HG02840 (cell line): ENCODE data around the gene ENTPD2.
"Not testable (repeated sequence)": the region's sequence is repeated elsewhere in the genome, so short reads cannot be mapped to it uniquely, and the experiment has no call there.

Source experiments
- ATAC-seq: cut with Tn5 transposase; IDR thresholded peaks from one replicate; pipeline ENCODE4 v1.9.1; 2021; ENCODE audit warnings: mild to moderate bottlenecking, moderate library complexity, moderate number of reproducible peaks; ENCODE audit not compliant: unreplicated experiment, low FRiP score

ENTPD2 gene

DNA sequence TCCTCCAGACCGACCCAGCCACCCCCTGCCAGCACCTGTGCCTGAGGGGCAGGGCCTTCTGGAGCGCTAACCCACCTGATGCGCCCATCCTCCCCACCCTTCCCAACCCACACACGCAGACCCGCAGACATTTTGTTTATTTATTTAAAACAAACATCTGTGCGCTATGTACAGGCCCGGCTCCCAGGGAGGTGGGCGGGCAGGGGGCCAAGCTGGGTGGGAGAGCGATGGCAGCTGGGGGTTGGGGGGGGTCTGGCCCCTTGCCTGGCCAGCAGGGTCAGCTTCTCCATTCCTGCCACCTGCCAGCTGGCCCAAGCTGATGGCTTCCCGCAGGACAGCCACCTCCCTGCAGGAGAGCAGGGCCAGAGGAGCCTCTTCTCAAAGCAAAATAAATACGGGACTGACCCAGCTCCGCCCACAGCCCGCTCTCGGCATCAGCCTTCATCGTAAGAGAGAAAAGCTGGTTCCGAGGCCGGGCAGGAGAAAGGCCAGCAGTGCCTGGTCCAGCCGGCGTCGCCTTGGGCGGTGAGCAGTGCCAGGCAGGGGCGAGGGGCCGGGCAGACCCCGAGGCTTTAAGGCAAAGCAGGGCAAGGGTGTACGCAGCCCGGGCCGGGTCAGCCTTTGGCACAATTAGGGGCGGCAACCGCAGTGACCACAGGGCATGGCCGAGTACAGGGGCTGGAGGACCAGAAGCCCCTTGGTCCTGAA lies 46.6 kb downstream of the ENTPD2 start:
- no peak for ATAC-seq

DNA sequence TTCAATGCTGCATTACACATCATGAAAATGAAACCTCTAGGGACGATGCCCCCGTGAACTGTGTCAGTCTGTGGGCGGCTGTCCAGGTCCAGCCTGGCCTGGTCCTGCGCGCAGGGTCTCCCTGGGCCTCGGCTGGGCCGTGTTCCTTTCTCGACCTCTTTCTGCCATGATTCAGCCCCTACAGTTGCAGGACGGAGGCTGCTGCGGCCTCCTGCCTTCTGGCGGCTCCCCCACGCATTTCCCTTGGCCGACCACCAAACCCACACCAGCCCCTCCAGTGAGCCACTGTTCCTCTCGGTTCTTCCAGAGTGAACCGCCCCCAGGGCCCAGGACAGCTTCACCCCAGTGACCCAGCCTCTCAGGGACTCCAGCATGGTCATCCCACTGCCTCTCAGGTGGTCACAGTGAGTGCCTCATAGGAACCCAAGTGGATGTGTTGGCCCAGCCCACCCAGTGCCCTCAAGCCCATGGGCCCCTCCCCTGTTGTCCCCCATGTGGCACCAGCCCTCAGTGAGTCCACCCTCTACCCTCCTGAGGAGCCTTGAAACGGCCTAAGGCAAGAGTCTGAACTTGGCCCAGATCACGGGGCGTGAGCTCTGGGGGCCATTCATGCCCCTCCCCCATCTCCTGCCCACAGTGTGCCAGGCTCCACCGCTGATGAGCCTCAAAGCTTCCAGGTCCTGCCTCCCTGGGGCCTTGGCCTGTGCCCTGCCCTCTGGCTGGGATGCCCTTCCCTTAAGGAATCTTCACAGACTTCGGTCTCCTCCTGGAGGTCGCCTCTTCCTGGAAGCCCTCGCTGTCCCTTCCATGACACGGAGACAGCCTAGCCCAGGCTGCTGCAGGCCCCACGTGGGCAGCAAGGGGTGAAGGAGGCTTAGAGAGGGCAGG lies 47.5 kb downstream of the ENTPD2 start:
- no peak for ATAC-seq

DNA sequence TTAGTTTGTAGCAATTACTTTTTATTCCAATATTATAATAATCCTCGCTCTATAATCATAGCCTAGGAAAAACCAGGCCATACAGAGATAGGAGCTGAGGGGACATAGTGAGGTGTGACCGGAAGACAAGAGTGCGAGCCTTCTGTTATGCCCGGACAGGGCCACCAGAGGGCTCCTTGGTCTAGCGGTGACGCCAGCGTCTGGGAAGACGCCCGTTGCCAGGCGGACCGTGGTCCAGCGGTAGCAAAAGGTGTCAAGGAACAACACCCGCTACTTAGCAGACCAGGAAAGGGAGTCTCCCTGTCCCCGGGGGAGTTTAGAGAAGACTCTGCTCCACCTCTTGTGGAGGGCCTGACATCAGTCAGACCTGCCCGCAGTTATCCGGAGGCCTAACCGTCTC lies 49.6 kb downstream of the ENTPD2 start:
- ATAC-seq, result not testable (repeated sequence)

DNA sequence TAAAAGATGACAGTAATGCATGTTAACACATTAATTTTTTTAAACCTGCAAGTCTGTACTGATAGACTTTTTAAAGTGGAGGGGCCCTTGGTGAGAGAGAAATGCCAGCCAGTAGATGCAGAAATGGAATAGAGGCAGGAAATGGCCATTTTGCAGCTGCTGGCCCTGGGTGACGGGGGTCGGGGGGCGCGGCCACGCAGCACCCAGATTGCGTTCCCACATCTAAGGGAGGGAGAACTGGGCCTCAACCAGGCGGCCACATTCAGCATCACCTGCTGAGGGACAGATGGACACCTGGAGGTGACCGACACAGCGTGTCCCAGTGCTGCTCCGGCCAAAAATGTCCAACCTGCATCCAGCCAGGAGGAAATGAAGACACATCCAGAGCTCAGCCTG lies 51.2 kb downstream of the ENTPD2 start:
- no peak for ATAC-seq

DNA sequence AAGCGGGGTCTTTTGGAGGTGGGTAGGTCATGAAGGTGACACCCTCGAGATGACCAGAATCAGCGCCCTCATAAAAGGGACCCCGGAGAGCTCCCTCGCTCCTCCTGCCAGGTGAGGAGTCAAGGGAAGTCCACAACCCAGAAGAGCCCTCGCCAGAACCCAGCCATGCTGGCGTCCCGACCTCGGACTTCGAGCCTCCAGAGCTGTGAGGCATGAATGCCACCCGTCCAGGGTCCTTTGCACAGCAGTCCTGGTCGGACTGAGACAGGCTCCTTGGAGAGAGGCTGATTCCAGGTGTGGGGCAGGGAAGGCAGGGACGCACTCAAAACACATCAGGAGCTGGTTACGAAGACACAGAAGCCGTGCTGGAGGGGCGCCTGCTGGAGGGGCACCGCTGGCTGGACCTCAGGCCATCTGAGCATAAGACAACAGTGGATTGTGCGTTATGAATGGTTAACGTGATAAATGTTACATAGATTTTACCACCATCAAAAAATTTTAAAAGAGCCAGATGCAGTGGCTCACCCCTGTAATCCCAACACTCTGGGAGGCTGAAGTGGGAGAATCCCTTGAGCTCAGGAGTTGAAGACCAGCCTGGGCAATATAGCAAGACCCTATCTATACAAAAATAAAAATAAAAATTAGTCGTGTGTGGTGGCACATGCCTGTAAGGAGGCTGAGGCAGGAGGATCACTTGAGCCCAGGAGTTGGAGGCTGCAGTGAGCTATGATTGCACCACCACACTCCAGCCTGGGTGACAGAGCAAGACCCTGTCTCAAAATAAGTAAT lies 51.8 kb downstream of the ENTPD2 start:
- ATAC-seq, result no peak

DNA sequence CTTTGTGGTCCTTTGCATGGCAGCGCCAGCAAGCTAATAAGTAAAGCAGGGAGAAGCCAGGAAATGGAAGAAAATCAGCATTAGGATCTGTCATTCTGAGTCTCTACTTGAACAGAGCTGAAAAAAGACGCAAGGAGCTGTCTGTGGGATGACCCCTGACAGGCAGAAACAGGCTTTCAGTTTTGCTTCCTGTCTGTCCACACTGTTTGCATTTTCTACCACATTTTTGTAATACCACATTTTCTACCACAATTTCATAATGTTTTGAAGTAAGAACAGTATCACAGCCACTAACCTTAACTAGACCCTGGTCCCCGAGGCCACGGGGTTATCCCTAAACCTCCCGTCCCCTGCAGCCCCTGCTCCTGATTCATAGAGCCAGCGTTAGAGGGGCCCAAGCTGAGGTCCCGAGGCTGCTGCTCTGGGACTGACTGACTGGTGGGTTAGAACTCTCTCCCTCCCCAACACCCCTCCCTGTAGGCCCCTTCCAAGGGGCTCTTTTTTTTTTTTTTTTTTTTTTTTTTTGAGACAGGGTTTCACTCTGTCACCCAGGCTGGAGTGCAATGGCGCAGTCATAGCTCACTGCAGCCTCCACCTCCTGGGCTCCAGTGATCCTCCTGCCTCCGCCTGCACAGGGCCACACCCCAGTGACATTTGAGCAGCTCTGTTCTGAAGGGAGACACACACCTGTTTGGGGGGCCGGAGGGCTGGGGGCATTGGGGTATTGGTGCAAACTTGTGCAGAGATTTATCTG lies 53.5 kb downstream of the ENTPD2 start:
- ATAC-seq, result peak; percentile 71
